22Rv1 (cell line): ENCODE measurements around the gene PARD3.
"Not testable (repeated sequence)": the region's sequence is repeated elsewhere in the genome, so short reads cannot be mapped to it uniquely, and the experiment has no call there.

Experiments used
- CTCF ChIP-seq: fragments of 450-650 bp; IDR thresholded peaks from 2 replicates; pipeline ENCODE4 v1.5.1; 2017; ENCODE audit warnings: mild to moderate bottlenecking
- ZFX ChIP-seq: fragments of 450-650 bp; IDR thresholded peaks from 2 replicates; pipeline ENCODE4 v1.6.1; 2017; ENCODE audit warnings: antibody characterized with exemption, borderline replicate concordance

DNA sequence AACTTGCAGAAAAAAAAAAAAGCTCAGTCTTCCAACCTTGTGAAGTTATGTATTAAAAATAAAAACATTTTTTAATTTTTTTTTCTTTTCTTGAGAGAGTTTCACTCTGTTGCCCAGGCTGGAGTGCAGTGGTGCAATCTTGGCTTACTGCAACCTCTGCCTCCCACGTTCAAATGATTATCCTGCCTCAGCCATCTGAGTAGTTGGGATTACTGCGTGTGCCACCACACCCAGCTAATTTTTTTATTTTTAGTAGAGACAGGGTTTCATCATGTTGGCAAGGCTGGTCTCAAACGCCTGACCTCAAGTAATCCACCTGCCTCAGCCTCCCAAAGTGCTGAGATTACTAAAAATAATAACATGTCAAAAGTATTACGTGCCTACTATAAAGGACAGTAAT is 375.7 kb downstream of the PARD3 start:
- TF ChIP-seq CTCF, ZFX: not testable (repeated sequence)
